ENCODE data around the gene TOMM40. TPM values are rescaled to one million over a fixed set of nuclear protein-coding genes. Genes with fewer than 3 reads are reported as not detected.
"Not testable (repeated sequence)": the region's sequence is repeated elsewhere in the genome, so short reads cannot be mapped to it uniquely, and the experiment has no call there.

Gene TOMM40
- total and polyA plus RNA-seq, 2 of the 13 experiments (the other 11 are each of a cell fraction or from before 2014, with no cell fraction given) = 72.0 to 110 TPM

DNA sequence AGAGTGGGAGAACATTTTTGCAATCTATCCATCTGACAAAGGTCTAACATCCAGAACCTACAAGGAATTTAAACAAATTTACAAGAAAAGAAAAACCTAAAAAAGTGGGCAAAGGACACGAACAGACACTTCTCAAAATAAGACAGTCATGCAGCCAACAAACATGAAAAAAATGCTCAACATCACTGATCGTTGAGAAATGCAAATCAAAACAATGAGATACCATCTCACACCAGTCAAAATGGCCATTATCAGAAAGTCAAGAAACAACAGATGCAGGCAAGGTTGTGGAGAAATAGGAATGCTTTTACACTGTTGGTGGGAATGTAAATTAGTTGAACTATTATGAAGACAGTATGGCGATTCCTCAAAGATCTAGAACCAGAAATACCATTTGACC is 29.5 kb upstream of the TOMM40 start:
- H3K4me3 ChIP-seq (replicated peaks in 1 of 3; ENCODE audit: insufficient read depth in 1 of 3, low read depth in 2 of 3, low read length in 3 of 3); POLR2A ChIA-PET; H2AFZ ChIP-seq (ENCODE audit: low read length); H3K9me3 ChIP-seq (ENCODE audit: low read length); ATAC-seq; CTCF ChIA-PET (ENCODE audit: low intra/inter-chr PET ratio, low total read pairs); in situ Hi-C loops (cut with HindIII; ENCODE audit: extremely low pct_ligation_motif_present, low pct_unique_long_range_greater_than_20kb); H3K27ac ChIP-seq (ENCODE audit: extremely low read length, insufficient read depth, low read length); FAIRE-seq; H3K9ac ChIP-seq (ENCODE audit: insufficient read depth, low read depth, low read length); DNase-seq (ENCODE audit: low spot score); H3K4me2 ChIP-seq (ENCODE audit: low read depth, low read length); intact Hi-C loops (cut with micrococcal nuclease; ENCODE audit: unreplicated experiment); H3K27me3 ChIP-seq (ENCODE audit: control insufficient read depth in 1 of 2, insufficient read depth in 2 of 2, low read length in 2 of 2); H4K20me1 ChIP-seq (ENCODE audit: insufficient read depth, low read length): not testable (repeated sequence)
- WGBS (ENCODE audit: low lambda C conversion rate) = 85% methylated on average over 3 of the region's 3 CpGs
- H3K4me1 ChIP-seq (ENCODE audit: insufficient read depth, low read length) = peaks cover 58% of the 10 kb centered on the region
- BruUV-seq (replicated peaks) = TSS peak; percentile 37
- H3K36me3 ChIP-seq (replicated peaks in 1 of 2; ENCODE audit: control insufficient read depth in 1 of 2, insufficient read depth in 2 of 2, low read length in 2 of 2) = peaks cover 4 to 32% of the 10 kb centered on the region in 2 experiments; a peak in 4 of 5 replicates
- H3K79me2 ChIP-seq (ENCODE audit: insufficient read depth, low read length) = peaks cover 32% of the 10 kb centered on the region

DNA sequence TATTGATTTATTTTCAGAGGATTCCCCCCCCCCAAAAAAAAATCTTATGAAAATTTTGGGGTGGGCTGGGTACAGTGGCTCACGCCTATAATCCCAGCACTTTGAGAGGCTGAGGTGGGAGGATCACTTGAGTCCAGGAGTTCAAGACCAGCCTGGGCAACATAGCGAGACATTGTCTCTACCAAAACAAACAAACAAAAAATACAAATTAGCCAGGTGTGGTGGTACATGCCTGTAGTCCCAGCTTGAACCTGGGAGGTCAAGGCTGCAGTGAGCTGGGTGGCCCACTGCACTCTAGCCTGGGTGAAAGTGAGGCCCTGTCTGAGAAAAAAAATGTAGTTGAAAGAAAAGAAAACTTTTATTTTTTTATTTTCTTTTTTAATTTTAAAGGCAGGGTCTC is 27.1 kb upstream of the TOMM40 start:
- no TSS peak for BruUV-seq (replicated peaks)
- Histone ChIP-seq H3K79me2 (ENCODE audit: insufficient read depth, low read length) (peaks cover 19% of the 10 kb centered on the region), H3K27me3 (ENCODE audit: control insufficient read depth in 1 of 2, insufficient read depth in 2 of 2, low read length in 2 of 2) (no peaks in the 10 kb centered on the region), H3K36me3 (replicated peaks in 1 of 2; ENCODE audit: control insufficient read depth in 1 of 2, insufficient read depth in 2 of 2, low read length in 2 of 2) (peaks cover 4 to 37% of the 10 kb centered on the region in 2 experiments; a peak in 4 of 5 replicates), H3K4me3 (replicated peaks in 1 of 3; ENCODE audit: insufficient read depth in 1 of 3, low read depth in 2 of 3, low read length in 3 of 3) (no peak overlapping the region), H3K9me3 (ENCODE audit: low read length) (no peaks in the 10 kb centered on the region), H3K4me1 (ENCODE audit: insufficient read depth, low read length) (peaks cover 58% of the 10 kb centered on the region), H3K9ac (ENCODE audit: insufficient read depth, low read depth, low read length) (no peak overlapping the region), H3K4me2 (ENCODE audit: low read depth, low read length) (no peak overlapping the region), H4K20me1 (ENCODE audit: insufficient read depth, low read length) (peaks cover 2% of the 10 kb centered on the region; the same call in 1 of the 2 replicates), H2AFZ (ENCODE audit: low read length) (no peak overlapping the region), H3K27ac (ENCODE audit: extremely low read length, insufficient read depth, low read length) (no peak overlapping the region)
- intact Hi-C loops (cut with micrococcal nuclease; ENCODE audit: unreplicated experiment) (no loop called here), in situ Hi-C loops (cut with HindIII; ENCODE audit: extremely low pct_ligation_motif_present, low pct_unique_long_range_greater_than_20kb) (no loop called here)
- WGBS (ENCODE audit: low lambda C conversion rate) = 55% methylated on average over 2 of the region's 2 CpGs
- POLR2A ChIA-PET = interaction anchor here (0.6 kb wide), 1 partner anchor 57 kb away, joined by 3 read pairs; no protein-coding TSS in a partner anchor
- CTCF ChIA-PET (ENCODE audit: low intra/inter-chr PET ratio, low total read pairs) = no interaction called here
- ATAC-seq (no peak), DNase-seq (ENCODE audit: low spot score) (no peak), FAIRE-seq (no peak)
- TF ChIP-seq RXRB (CRISPR knock-in tag; IDR thresholded peaks at IDR 0.05; ENCODE audit: borderline replicate concordance) (peak; percentile 30; the same call in 1 of the 2 replicates), ZNF121 (CRISPR knock-in tag; IDR thresholded peaks at IDR 0.05) (peak; percentile 75), SALL1 (CRISPR knock-in tag; IDR thresholded peaks at IDR 0.05) (peak; percentile 16; the same call in 1 of the 2 replicates), SAP130 (CRISPR knock-in tag; IDR thresholded peaks at IDR 0.05; ENCODE audit: low read depth) (0 out of 2 replicates have a peak, but pooled peaks have one; percentile 13), NR2F6 (IDR thresholded peaks at IDR 0.05) (no peak), NR2F6 (CRISPR knock-in tag; IDR thresholded peaks at IDR 0.05) (peak; percentile 57), FOXP1 (IDR thresholded peaks at IDR 0.05) (no peak), FOXP1 (CRISPR knock-in tag; IDR thresholded peaks at IDR 0.05) (0 out of 2 replicates have a peak, but pooled peaks have one; percentile 15), RARA (CRISPR knock-in tag; IDR thresholded peaks at IDR 0.05) (peak; percentile 73), SOX6 (IDR thresholded peaks at IDR 0.05) (no peak), SOX6 (CRISPR knock-in tag; IDR thresholded peaks at IDR 0.05) (0 out of 2 replicates have a peak, but pooled peaks have one; percentile 22), SOX13 (IDR thresholded peaks at IDR 0.05) (no peak), SOX13 (CRISPR knock-in tag; conservative IDR thresholded peaks at IDR 0.05 in 1 of 2, IDR thresholded peaks at IDR 0.05 in 1 of 2) (peak in 1 of 2 experiments; percentile 31; a peak in 1 of 4 replicates), ESRRA (CRISPR knock-in tag; IDR thresholded peaks at IDR 0.05; ENCODE audit: low read depth) (no peak), HNF4A (CRISPR knock-in tag; IDR thresholded peaks at IDR 0.05) (peak; percentile 25; the same call in 1 of the 2 replicates), BORCS8-MEF2B (CRISPR knock-in tag; IDR thresholded peaks at IDR 0.05) (no peak)
- TF ChIP-seq, protein P1, sequence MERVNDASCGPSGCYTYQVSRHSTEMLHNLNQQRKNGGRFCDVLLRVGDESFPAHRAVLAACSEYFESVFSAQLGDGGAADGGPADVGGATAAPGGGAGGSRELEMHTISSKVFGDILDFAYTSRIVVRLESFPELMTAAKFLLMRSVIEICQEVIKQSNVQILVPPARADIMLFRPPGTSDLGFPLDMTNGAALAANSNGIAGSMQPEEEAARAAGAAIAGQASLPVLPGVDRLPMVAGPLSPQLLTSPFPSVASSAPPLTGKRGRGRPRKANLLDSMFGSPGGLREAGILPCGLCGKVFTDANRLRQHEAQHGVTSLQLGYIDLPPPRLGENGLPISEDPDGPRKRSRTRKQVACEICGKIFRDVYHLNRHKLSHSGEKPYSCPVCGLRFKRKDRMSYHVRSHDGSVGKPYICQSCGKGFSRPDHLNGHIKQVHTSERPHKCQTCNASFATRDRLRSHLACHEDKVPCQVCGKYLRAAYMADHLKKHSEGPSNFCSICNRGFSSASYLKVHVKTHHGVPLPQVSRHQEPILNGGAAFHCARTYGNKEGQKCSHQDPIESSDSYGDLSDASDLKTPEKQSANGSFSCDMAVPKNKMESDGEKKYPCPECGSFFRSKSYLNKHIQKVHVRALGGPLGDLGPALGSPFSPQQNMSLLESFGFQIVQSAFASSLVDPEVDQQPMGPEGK (CRISPR knock-in tag; IDR thresholded peaks at IDR 0.05) = 0 out of 2 replicates have a peak, but pooled peaks have one; percentile 11
- TF ChIP-seq, protein P2, sequence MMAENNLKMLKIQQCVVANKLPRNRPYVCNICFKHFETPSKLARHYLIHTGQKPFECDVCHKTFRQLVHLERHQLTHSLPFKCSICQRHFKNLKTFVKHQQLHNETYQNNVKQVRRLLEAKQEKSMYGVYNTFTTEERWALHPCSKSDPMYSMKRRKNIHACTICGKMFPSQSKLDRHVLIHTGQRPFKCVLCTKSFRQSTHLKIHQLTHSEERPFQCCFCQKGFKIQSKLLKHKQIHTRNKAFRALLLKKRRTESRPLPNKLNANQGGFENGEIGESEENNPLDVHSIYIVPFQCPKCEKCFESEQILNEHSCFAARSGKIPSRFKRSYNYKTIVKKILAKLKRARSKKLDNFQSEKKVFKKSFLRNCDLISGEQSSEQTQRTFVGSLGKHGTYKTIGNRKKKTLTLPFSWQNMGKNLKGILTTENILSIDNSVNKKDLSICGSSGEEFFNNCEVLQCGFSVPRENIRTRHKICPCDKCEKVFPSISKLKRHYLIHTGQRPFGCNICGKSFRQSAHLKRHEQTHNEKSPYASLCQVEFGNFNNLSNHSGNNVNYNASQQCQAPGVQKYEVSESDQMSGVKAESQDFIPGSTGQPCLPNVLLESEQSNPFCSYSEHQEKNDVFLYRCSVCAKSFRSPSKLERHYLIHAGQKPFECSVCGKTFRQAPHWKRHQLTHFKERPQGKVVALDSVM (CRISPR knock-in tag; IDR thresholded peaks at IDR 0.05) = peak; percentile 54; the same call in 1 of the 2 replicates

Measured in HepG2 (cell line).